PC-9 (cell line): ENCODE data around the gene FGD5.

Experiments used
- EZH2 ChIP-seq: fragments of 200-600 bp; sonication (generic); IDR thresholded peaks from 2 replicates; pipeline ENCODE4 v1.8.0; 2017; ENCODE audit warnings: antibody characterized with exemption, low read depth
- TF ChIP-seq, protein P1 (sequence below): fragments of 200-600 bp; sonication (generic); conservative IDR thresholded peaks from 2 replicates; pipeline ENCODE4 v1.6.1; 2017; ENCODE audit warnings: mixed run types, antibody characterized with exemption, mild to moderate bottlenecking, moderate library complexity

DNA sequence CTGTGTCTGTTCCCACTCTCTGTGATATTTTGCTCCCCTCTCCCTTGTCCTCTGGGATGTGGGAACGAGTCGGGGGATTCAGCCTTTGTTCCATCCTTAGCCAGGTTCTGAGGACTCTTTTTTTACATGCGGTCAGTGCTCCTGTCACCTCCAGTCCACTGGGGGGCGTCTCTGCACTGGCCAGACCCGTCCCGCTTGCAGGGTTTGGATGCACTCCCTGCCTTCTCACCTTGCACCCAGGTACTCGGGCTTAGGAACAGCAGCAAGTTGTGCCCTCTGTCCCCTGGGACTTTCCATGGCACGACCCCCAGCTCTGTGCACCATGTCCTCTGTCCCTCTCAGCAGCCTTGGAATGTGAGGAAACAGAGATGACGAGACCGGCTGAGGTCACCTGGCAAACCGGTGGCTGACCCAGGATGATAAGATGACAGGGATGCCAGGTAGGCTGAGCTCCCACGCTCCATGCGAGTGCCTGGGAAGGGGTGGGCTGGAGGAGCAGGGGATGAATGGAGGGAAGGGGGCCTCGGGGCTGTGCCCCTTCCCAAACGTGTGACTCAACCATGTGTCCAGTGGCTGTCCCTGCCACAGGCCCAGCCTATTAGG, 27.3 kb upstream of the FGD5 start:
- TF ChIP-seq, protein P1, sequence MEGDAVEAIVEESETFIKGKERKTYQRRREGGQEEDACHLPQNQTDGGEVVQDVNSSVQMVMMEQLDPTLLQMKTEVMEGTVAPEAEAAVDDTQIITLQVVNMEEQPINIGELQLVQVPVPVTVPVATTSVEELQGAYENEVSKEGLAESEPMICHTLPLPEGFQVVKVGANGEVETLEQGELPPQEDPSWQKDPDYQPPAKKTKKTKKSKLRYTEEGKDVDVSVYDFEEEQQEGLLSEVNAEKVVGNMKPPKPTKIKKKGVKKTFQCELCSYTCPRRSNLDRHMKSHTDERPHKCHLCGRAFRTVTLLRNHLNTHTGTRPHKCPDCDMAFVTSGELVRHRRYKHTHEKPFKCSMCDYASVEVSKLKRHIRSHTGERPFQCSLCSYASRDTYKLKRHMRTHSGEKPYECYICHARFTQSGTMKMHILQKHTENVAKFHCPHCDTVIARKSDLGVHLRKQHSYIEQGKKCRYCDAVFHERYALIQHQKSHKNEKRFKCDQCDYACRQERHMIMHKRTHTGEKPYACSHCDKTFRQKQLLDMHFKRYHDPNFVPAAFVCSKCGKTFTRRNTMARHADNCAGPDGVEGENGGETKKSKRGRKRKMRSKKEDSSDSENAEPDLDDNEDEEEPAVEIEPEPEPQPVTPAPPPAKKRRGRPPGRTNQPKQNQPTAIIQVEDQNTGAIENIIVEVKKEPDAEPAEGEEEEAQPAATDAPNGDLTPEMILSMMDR, result peak; percentile 81
- TF ChIP-seq EZH2, result no peak
